ENCODE results near the gene BLMH.

- TF ChIP-seq CTCF (IDR thresholded peaks at IDR 0.05) (no peak), POLR2A (IDR thresholded peaks at IDR 0.05) (no peak)
Observed at GRCh38 chr17:30308406-30308805, 16.7 kb upstream of the BLMH start.
